OCI-LY7 (cell line): ENCODE data around the gene TBX4.

Experiments used
- EZH2phosphoT487 ChIP-seq: fragments of 200-600 bp; sonication (generic); IDR thresholded peaks from 2 replicates; pipeline ENCODE4 v1.6.1; 2018; ENCODE audit warnings: low read depth, borderline replicate concordance, mild to moderate bottlenecking, mixed run types, antibody characterized with exemption, low read length, moderate library complexity, mixed read lengths
- TF ChIP-seq, protein P1 (sequence below): fragments of 200-600 bp; sonication (generic); conservative IDR thresholded peaks from 2 replicates; pipeline ENCODE4 v1.5.1; 2014; ENCODE audit warnings: mild to moderate bottlenecking, antibody characterized with exemption, low read length, moderate library complexity, mixed read lengths

DNA sequence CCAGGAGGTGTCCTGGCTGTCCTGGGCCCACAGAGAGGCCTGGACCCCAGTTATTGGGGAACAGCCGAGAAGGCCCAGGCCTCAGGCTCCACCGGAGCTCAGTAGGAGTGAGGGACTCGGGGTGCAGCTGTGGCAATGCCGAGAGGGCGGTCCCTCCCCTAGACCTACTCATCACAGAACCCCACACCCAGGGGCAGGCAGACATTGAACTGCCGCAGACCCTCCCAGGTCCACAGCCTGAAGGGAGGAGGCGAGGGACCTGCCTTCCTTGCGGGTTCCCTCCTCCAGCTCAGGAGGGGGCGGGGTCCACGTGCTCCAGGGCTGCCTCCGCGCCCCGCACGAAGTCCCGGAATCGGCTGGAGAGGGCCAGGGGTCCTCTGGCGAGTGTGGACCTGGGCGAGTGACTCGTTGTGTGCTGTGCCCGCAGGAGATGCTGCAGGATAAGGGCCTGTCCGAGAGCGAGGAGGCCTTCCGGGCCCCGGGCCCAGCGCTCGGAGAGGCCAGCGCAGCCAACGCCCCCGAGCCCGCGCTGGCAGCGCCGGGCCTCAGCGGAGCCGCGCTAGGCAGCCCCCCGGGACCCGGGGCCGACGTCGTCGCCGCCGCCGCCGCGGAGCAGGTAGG lies 3.9 kb downstream of the TBX4 start:
- TF ChIP-seq, protein P1, sequence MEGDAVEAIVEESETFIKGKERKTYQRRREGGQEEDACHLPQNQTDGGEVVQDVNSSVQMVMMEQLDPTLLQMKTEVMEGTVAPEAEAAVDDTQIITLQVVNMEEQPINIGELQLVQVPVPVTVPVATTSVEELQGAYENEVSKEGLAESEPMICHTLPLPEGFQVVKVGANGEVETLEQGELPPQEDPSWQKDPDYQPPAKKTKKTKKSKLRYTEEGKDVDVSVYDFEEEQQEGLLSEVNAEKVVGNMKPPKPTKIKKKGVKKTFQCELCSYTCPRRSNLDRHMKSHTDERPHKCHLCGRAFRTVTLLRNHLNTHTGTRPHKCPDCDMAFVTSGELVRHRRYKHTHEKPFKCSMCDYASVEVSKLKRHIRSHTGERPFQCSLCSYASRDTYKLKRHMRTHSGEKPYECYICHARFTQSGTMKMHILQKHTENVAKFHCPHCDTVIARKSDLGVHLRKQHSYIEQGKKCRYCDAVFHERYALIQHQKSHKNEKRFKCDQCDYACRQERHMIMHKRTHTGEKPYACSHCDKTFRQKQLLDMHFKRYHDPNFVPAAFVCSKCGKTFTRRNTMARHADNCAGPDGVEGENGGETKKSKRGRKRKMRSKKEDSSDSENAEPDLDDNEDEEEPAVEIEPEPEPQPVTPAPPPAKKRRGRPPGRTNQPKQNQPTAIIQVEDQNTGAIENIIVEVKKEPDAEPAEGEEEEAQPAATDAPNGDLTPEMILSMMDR = no peak
- no peak for TF ChIP-seq EZH2phosphoT487
